GM19468 (cell line): ENCODE measurements around the gene MAGEA2.
"Not testable (repeated sequence)": the region's sequence is repeated elsewhere in the genome, so short reads cannot be mapped to it uniquely, and the experiment has no call there.

ENCODE experiments used
- ATAC-seq: cut with Tn5 transposase; IDR thresholded peaks from one replicate; pipeline ENCODE4 v1.9.1; 2021; ENCODE audit warnings: mild to moderate bottlenecking, moderate library complexity, moderate number of reproducible peaks; ENCODE audit not compliant: unreplicated experiment; ENCODE audit errors: extremely low read depth

MAGEA2 gene

DNA sequence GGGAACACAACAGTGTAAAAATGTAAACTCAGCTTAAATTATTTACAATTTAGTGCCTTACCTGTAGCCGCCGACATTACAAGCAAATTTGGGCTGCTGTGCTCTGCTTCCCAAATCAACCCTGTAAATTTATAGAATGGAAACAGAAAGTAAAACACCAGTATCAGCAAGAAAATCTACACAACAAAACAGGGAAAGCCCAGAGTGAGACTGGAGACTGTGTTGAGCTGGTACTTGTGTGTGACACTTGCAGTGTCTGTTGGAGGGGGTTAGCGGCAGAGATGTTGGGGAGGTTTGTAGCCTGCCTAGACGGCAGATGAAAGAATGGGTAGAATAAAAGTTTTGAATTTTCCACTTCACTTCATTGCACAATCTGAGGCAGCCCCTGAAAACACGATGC lies 40.4 kb downstream of the MAGEA2 start:
- not testable (repeated sequence) for ATAC-seq

DNA sequence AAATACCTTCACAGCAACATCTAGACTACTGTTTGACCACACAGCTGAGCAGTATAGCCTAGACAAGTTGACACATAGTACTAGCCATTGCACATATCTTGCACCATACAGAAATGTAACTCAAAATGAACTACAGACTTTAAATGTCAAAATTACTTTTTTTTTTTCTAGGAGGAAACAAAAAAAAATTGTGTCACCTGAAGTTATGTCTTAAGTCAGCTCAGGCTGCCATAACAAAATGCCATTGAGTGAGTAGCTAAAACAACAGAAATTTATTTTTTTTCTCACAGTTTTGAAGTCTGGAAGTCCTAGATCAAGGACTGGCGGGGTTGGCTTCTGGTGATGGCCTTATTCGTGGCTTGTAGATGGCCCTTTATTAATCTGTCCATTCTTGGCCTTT lies 44.5 kb downstream of the MAGEA2 start, which contains the start of gene CSAG2:
TSS of gene CSAG2 (minus strand) at position 101 of the 400 bp plus-strand sequence. CDS start 161 bp downstream, outside the sequence.
- ATAC-seq: not testable (repeated sequence)

DNA sequence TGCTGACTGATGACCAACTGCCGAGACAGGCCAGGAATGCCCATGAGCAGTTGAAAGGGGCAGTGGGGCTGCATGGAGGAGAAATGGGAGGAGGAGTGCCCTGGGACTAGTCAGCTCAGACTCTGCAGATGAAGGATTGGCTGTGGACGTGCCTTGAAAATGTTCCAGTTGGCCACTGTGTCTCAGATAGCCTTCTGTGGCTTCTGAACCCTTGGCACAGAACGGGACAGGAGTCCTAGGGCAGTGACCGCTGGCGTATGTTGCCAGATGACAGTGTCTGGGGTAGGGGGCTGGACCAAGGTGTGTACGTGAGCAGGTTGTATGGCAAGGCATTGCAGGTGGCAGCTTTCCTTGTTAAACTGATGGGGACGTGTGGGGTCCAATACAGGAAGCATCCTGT lies 47.1 kb downstream of the MAGEA2 start:
- ATAC-seq: not testable (repeated sequence)

- not testable (repeated sequence) for ATAC-seq
Measured at GRCh38 chrX:152700390-152700789, 53.3 kb downstream of the MAGEA2 start.
